Activated T-helper 1 cell treated with anti-CD3 and anti-CD28 coated beads, Interleukin-2, amount 50 U/mL, for 16 hours (primary cell): ENCODE results near the gene DNAJB8.

Experiments
- DNase-seq, 2 donors: peaks; one replicate each; pipeline ENCODE4 v3.0.0-alpha.2; 2020; ENCODE audit warnings: low read depth in 1 of 2, low spot score in 1 of 2

Gene DNAJB8

GRCh38 chr3:128448491-128448890 is 18.2 kb downstream of the DNAJB8 start:
- no peak for DNase-seq

GRCh38 chr3:128447561-128448013 is 19.1 kb downstream of the DNAJB8 start:
- no peak for DNase-seq

GRCh38 chr3:128446821-128447220 is 19.9 kb downstream of the DNAJB8 start:
- DNase-seq: no peak

GRCh38 chr3:128445357-128445756 is 21.3 kb downstream of the DNAJB8 start:
- DNase-seq: no peak

GRCh38 chr3:128443771-128444170 is 22.9 kb downstream of the DNAJB8 start:
- DNase-seq: no peak

- no peak for DNase-seq
These were observed 23.7 kb downstream of the DNAJB8 start for GRCh38 chr3:128442949-128443348.

GRCh38 chr3:128442070-128442469 is 24.6 kb downstream of the DNAJB8 start:
- no peak for DNase-seq

GRCh38 chr3:128439226-128439625 is 27.5 kb downstream of the DNAJB8 start:
- no peak for DNase-seq

GRCh38 chr3:128438488-128439072 is 28.1 kb downstream of the DNAJB8 start:
- DNase-seq: no peak

GRCh38 chr3:128436214-128436613 is 30.5 kb downstream of the DNAJB8 start:
- DNase-seq: no peak

GRCh38 chr3:128435561-128435960 is 31.1 kb downstream of the DNAJB8 start:
- no peak for DNase-seq

GRCh38 chr3:128435058-128435457 is 31.6 kb downstream of the DNAJB8 start:
- no peak for DNase-seq

GRCh38 chr3:128434524-128434923 is 32.2 kb downstream of the DNAJB8 start:
- DNase-seq: no peak

GRCh38 chr3:128433837-128434165 is 32.9 kb downstream of the DNAJB8 start:
- no peak for DNase-seq

- DNase-seq: no peak
These were observed 33.5 kb downstream of the DNAJB8 start for GRCh38 chr3:128432971-128433836.

GRCh38 chr3:128432301-128432970 is 34.3 kb downstream of the DNAJB8 start:
- DNase-seq: no peak

- no peak for DNase-seq
These were observed 34.8 kb downstream of the DNAJB8 start for GRCh38 chr3:128431803-128432300.

GRCh38 chr3:128430731-128431130 is 36.0 kb downstream of the DNAJB8 start:
- DNase-seq: no peak

GRCh38 chr3:128430301-128430700 is 36.4 kb downstream of the DNAJB8 start:
- DNase-seq: no peak

- no peak for DNase-seq
These were observed 36.9 kb downstream of the DNAJB8 start for GRCh38 chr3:128429751-128430150.

- no peak for DNase-seq
These were observed 37.4 kb downstream of the DNAJB8 start for GRCh38 chr3:128429275-128429674.
